HG03064 (cell line): Measurements from ENCODE around the gene SERPINB8.

Experiments used
- ATAC-seq: cut with Tn5 transposase; IDR thresholded peaks from one replicate; pipeline ENCODE4 v1.9.1; 2021; ENCODE audit warnings: low read depth; ENCODE audit not compliant: unreplicated experiment

SERPINB8 gene

GRCh38 chr18:63963615-63964256 is 6.1 kb upstream of the SERPINB8 start:
- ATAC-seq, result peak; percentile 80

- ATAC-seq, result no peak
Measured at GRCh38 chr18:63964908-63965307, 5.0 kb upstream of the SERPINB8 start.

GRCh38 chr18:63965716-63966330 is 4.1 kb upstream of the SERPINB8 start:
- ATAC-seq, result no peak

- no peak for ATAC-seq
Measured at GRCh38 chr18:63970809-63971205, 926 bp downstream of the SERPINB8 start.

GRCh38 chr18:63971320-63972001 is 1.6 kb downstream of the SERPINB8 start:
- ATAC-seq, result no peak

GRCh38 chr18:63972002-63972376 is 2.1 kb downstream of the SERPINB8 start:
- no peak for ATAC-seq

- ATAC-seq, result no peak
Measured at GRCh38 chr18:63974991-63975390, 5.1 kb downstream of the SERPINB8 start.

- ATAC-seq, result no peak
Measured at GRCh38 chr18:63975628-63976027, 5.7 kb downstream of the SERPINB8 start.

- no peak for ATAC-seq
Measured at GRCh38 chr18:63977040-63977439, 7.2 kb downstream of the SERPINB8 start.

- ATAC-seq, result peak; percentile 63
Measured at GRCh38 chr18:63979409-63979920, 9.6 kb downstream of the SERPINB8 start.

- no peak for ATAC-seq
Measured at GRCh38 chr18:63980027-63980426, 10.1 kb downstream of the SERPINB8 start.

GRCh38 chr18:63980896-63981460 is 11.1 kb downstream of the SERPINB8 start:
- ATAC-seq, result no peak

GRCh38 chr18:63981719-63982118 is 11.8 kb downstream of the SERPINB8 start:
- ATAC-seq, result no peak

GRCh38 chr18:63982361-63982760 is 12.5 kb downstream of the SERPINB8 start:
- no peak for ATAC-seq

- ATAC-seq, result no peak
Measured at GRCh38 chr18:63986885-63987284, 17.0 kb downstream of the SERPINB8 start.

GRCh38 chr18:63987743-63988142 is 17.9 kb downstream of the SERPINB8 start:
- ATAC-seq, result no peak

- ATAC-seq, result no peak
Measured at GRCh38 chr18:63992751-63993150, 22.9 kb downstream of the SERPINB8 start.

GRCh38 chr18:63994783-63995399 is 25.0 kb downstream of the SERPINB8 start:
- ATAC-seq, result no peak

GRCh38 chr18:63997041-63997440 is 27.2 kb downstream of the SERPINB8 start:
- ATAC-seq, result no peak

GRCh38 chr18:63997606-63998005 is 27.7 kb downstream of the SERPINB8 start:
- ATAC-seq, result no peak

GRCh38 chr18:63999871-64000270 is 30.0 kb downstream of the SERPINB8 start:
- ATAC-seq, result no peak
